Neural cell (in vitro differentiated cells): Measurements from ENCODE around the gene EPHA4.

Source experiments
- CTCF ChIP-seq: fragments of 450-650 bp; IDR thresholded peaks from 2 replicates; pipeline ENCODE4 v1.5.1; 2014; ENCODE audit warnings: antibody characterized with exemption, mild to moderate bottlenecking, moderate library complexity; ENCODE audit not compliant: poor library complexity, severe bottlenecking
- EZH2 ChIP-seq: fragments of 200-600, 300-800 bp; shearing (Covaris generic), sonication (generic); IDR thresholded peaks from 2 replicates; pipeline ENCODE4 v1.6.1; 2014; ENCODE audit warnings: antibody characterized with exemption, low read length, borderline replicate concordance, mild to moderate bottlenecking; ENCODE audit not compliant: insufficient read depth, poor library complexity, severe bottlenecking
- MXI1 ChIP-seq: fragments of 450-650 bp; conservative IDR thresholded peaks from 2 replicates; pipeline ENCODE4 v1.6.1; 2014; ENCODE audit warnings: antibody characterized with exemption, mild to moderate bottlenecking; ENCODE audit not compliant: poor library complexity, severe bottlenecking
- POLR2AphosphoS5 ChIP-seq: IDR thresholded peaks from 2 replicates; pipeline ENCODE4 v1.6.1; 2012

- TF ChIP-seq POLR2AphosphoS5 (no peak), CTCF (no peak), EZH2 (no peak), MXI1 (no peak)
Observed at GRCh38 chr2:221480163-221480562, 91.9 kb downstream of the EPHA4 start.
